HG02759 (cell line): ENCODE data around the gene SLC2A9.

Experiments used
- ATAC-seq: cut with Tn5 transposase; IDR thresholded peaks from one replicate; pipeline ENCODE4 v1.9.1; 2021; ENCODE audit warnings: mild to moderate bottlenecking, moderate library complexity; ENCODE audit not compliant: unreplicated experiment

The SLC2A9 gene

GRCh38 chr4:9899306-9900055, 121.8 kb downstream of the SLC2A9 start:
- ATAC-seq, result no peak

GRCh38 chr4:9898596-9899305, 122.5 kb downstream of the SLC2A9 start:
- no peak for ATAC-seq

GRCh38 chr4:9895333-9895705, 126.0 kb downstream of the SLC2A9 start:
- no peak for ATAC-seq

GRCh38 chr4:9894644-9895332, 126.5 kb downstream of the SLC2A9 start:
- ATAC-seq, result no peak

GRCh38 chr4:9893329-9894108, 127.8 kb downstream of the SLC2A9 start:
- ATAC-seq, result no peak

- ATAC-seq, result no peak
Measured at GRCh38 chr4:9891740-9892139, 129.6 kb downstream of the SLC2A9 start.

- ATAC-seq, result no peak
Measured at GRCh38 chr4:9891056-9891455, 130.2 kb downstream of the SLC2A9 start.

- no peak for ATAC-seq
Measured at GRCh38 chr4:9889306-9889705, 132.0 kb downstream of the SLC2A9 start.

GRCh38 chr4:9885958-9886357, 135.3 kb downstream of the SLC2A9 start:
- ATAC-seq, result no peak

GRCh38 chr4:9880406-9881197, 140.7 kb downstream of the SLC2A9 start:
- ATAC-seq, result no peak

- ATAC-seq, result no peak
Measured at GRCh38 chr4:9877123-9877522, 144.2 kb downstream of the SLC2A9 start.

- ATAC-seq, result no peak
Measured at GRCh38 chr4:9875516-9875915, 145.8 kb downstream of the SLC2A9 start.

GRCh38 chr4:9874385-9874784, 146.9 kb downstream of the SLC2A9 start:
- no peak for ATAC-seq

- no peak for ATAC-seq
Measured at GRCh38 chr4:9870165-9870790, 151.0 kb downstream of the SLC2A9 start.

GRCh38 chr4:9867751-9868425, 153.4 kb downstream of the SLC2A9 start:
- no peak for ATAC-seq

GRCh38 chr4:9866931-9867330, 154.4 kb downstream of the SLC2A9 start:
- no peak for ATAC-seq

- ATAC-seq, result no peak
Measured at GRCh38 chr4:9861561-9861960, 159.7 kb downstream of the SLC2A9 start.

GRCh38 chr4:9859810-9860209, 161.5 kb downstream of the SLC2A9 start:
- ATAC-seq, result no peak

GRCh38 chr4:9849538-9849920, 171.8 kb downstream of the SLC2A9 start:
- no peak for ATAC-seq
